GM19397 (cell line): Measurements from ENCODE around the gene RHOA.
A peak's percentile ranks its signal among the peaks of the same experiment; 100 is the strongest.
"Not testable (repeated sequence)": the region's sequence is repeated elsewhere in the genome, so short reads cannot be mapped to it uniquely, and the experiment has no call there.

Experiments used
- ATAC-seq: cut with Tn5 transposase; IDR thresholded peaks from one replicate; pipeline ENCODE4 v1.9.1; 2021; ENCODE audit warnings: mild to moderate bottlenecking, moderate library complexity; ENCODE audit not compliant: unreplicated experiment

Gene RHOA

GRCh38 chr3:49371946-49372345 lies 39.8 kb downstream of the RHOA start:
- no peak for ATAC-seq

- ATAC-seq = no peak
These were observed 41.0 kb downstream of the RHOA start for GRCh38 chr3:49370585-49371290.

GRCh38 chr3:49362561-49362960 lies 49.2 kb downstream of the RHOA start:
- ATAC-seq = no peak

- no peak for ATAC-seq
These were observed 52.2 kb downstream of the RHOA start for GRCh38 chr3:49359623-49360022.

DNA sequence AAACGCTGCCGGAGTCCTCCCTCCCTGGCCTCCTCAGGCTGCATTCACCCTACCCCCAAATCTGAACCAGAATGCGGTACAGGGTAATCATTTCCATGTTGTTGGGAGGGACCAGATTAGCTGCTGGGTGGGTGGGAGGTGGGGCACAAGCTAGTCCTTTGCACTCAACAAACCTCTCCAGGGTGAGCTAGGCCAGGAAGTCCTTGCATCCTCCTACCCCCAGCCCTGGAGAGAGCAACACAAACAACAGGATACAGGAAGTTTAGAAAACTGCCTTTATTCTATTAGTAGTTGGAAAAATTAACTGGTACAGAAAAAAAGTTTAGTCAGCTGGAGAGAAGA lies 52.9 kb downstream of the RHOA start:
- no peak for ATAC-seq

GRCh38 chr3:49358217-49358883 lies 53.4 kb downstream of the RHOA start, which contains the start of gene GPX1:
Gene GPX1, minus strand, starts transcription at chr3:49358353. Its CDS starts 75 bp downstream, at chr3:49358278.
- ATAC-seq = peak; percentile 88

- peak; percentile 36 for ATAC-seq
These were observed 54.1 kb downstream of the RHOA start for GRCh38 chr3:49357443-49358216.

- ATAC-seq = not testable (repeated sequence)
These were observed 54.7 kb downstream of the RHOA start for GRCh38 chr3:49357095-49357442.

DNA sequence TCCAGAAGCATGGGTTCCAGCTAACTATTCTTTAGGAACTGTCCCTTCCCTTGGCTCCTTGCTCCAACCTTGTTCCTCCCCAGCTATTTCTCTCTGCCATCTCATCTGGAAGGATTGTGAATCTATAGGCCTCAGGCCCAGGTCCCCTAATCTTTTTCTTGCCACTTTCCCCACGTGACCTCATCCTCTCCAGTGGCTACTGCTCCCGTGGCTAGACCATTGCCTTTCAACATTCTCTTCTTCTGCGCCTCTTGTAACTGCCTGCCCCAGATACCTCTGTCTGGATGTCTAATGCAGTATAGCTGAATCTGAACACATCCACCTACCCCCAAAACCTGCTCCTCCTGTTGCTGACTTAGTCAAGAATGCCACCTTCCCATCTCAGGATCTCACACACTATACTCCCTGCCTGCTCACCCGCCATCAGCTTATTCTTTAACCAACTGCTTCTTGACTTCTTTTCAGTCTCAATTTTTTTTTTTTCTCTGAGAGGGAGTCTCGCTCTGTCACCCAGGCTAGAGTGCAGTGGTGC lies 58.8 kb downstream of the RHOA start:
- no peak for ATAC-seq

DNA sequence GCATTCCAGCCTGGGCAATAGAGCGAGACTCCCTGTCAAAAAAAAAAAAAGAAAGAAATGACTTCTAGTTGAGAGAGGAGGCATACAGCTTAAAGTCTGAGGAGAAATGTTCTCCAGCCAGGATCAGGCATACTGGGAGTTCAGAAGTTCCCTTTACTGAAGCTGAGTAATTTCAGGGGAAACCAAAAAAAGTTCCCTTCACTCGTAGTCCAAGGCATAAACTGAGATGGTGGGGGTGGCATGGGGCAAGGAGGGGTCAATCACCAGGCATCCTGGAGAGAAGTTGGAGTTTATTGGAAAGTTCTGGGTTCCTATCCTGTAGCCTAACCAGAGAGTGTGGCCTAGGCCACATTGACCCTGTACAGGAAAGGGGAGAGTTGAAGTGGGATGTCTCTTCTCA lies 59.5 kb downstream of the RHOA start:
- no peak for ATAC-seq

DNA sequence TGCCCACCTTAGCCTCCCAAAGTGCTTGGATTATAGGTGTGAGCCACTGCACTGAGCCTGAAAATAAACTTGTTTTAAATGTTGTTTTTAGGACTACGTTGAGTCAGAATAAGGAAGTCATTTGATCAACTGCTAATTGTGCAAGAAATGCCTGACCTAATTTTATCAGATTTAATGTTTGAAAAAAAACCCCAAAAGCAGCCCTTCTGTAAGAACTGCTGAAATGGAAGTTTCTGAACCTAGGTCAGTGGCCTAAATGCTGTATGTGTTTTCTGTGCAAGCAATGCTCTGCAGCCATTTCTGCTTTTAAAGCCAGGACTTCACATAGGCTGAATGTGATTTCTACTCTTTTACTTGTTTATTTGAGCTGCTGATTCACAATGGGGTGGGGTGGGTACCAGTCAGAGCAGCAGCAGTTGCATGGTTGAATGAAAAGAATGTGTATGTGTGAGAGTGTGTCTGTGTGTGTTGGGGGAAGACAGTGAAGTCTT lies 60.2 kb downstream of the RHOA start:
- no peak for ATAC-seq

DNA sequence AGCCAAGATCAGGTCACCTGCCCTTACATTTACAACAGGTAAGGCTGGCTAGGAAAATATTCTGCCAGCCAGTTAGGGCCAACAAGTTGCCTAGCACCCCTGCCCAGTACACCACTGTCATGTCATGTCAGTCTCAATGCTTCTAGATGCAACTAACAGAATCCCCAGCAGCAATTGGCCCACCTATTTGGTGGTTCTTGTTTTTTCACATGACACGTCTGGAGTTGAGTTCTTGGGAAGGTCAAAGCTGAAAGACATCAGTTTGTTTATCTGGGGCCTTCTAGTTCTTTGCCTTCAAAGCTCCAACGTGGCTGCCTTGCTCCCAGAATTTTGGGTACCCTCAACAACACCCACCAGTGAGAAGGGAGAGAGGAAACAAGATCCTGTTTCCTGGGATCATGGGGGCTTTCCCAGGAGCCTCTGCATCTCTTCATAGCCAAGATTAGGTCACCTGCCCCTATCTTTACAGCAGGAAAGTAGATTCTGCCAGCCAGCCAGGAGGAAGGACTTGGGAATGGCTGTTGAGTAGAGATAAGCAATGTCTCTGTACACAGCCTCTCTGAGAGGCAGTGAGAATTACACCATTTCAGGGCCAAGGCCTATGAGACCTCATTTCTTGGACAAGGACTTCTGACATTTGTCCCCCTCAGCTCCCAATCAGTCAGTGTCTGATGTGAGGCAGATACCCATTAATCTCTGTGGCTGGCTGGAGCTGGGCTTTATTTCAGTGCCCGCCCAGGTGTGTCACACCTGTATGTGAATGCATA lies 62.2 kb downstream of the RHOA start:
- no peak for ATAC-seq

DNA sequence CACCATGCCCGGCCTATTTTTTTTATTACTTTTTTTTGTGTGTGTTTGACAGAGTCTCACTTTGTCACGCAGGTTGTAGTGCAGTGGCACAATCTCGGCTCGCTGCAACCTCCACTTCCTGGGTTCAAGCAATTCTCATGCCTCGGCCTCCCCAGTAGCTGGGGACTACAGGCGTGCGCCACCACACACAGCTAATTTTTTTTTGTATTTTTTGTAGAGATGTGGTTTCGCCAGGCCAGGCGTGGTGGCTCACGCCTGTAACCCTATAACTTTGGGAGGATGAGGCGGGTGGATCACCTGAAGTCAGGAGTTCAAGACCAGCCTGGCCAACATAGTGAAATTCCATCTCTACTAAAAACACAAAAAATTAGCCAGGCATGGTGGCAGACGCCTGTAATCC lies 63.4 kb downstream of the RHOA start:
- not testable (repeated sequence) for ATAC-seq

- no peak for ATAC-seq
These were observed 65.0 kb downstream of the RHOA start for GRCh38 chr3:49346797-49347251.

DNA sequence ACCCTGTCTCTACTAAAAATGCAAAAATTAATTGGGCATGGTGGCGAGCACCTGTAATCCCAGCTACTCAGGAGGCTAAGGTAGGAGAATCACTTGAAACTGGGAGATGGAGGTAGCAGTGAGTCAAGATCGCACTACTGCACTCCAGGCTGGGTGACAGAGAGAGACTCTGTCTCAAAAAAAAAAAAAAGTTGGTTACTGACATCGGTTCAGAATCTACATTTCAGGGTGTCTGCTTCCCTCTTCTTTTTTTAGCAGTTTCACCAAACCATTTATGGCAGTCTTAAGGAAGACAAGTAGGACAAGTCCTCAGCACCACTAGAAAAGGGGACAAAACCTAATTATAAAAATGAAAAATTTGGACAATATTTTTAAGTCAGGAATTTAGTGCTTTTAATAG lies 68.6 kb downstream of the RHOA start:
- no peak for ATAC-seq

DNA sequence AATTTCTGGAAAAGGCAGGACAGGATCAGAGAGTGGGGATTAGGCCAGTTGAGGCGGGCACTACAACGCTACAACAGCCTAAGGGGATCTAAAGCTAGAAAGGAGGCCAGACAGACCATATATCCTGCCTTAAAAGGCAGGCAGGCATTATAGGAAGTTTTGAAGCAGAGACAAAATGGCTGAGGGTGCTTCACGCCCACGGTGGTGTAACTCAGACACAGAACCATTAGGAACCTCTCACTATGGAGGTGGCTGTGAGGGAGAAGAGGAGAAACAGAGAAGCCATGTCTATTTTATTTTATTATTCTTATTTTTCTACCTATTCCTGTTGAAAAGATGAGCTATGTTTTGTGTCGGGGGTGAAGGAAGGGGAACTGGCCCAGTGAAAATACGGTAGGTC lies 69.8 kb downstream of the RHOA start:
- ATAC-seq = no peak

- ATAC-seq = peak; percentile 91
These were observed 71.6 kb downstream of the RHOA start, which contains the start of gene USP4 for GRCh38 chr3:49339941-49340800. Gene USP4, minus strand, starts transcription at chr3:49340053. Its CDS starts 29 bp downstream, at chr3:49340024.

DNA sequence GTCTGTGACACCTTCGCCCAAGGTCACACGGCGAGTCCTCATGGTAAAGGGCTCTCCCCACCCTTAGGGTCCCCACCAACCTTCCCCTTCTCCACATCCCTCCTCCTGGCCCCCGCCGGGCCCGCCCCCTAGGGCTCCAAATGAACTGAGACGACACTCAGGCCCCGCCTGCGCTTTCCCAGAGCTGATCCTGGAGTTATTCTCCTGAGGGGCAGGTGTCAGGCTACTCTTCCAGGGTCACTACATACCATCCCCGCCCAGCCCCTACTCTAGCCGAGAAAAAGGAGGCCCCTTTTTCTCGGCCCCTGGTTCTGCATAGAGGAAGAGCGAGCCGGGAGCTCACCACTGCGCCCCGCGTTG lies 72.2 kb downstream of the RHOA start:
- no peak for ATAC-seq

DNA sequence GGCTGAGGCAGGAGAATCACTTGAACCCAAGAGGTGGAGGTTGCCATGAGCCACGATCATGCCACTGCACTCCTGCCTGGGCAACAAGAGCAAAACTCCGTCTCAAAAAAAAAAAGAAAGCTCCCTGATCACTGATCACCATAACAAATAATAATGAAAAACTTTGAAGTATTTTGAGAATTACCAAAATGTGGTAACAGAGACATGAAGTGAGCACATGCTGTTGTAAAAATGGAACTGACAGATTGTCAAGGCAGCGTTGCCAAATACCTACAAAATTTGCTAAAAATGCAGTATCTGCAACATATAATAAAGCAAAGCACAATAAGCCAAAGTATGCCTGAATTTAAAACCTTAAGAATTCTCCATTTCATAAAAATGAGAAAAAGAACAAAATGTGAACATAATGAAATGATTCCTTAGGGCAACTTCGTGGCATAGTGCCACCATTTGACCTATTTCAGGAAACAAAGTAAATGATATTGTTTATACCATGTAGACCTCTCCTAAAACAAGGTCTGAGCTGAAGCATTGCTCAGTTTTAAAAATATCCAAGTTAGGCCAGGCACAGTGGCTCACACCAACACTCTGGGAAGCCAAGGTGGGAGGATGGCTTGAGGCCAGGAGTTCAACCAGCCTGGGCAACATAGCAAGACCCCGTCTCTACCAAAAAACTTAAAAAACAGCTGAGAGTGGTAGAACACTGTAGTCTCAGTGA lies 77.7 kb downstream of the RHOA start:
- no peak for ATAC-seq
